ENCODE data around the gene CLEC2D.
"Not testable (repeated sequence)": the region's sequence is repeated elsewhere in the genome, so short reads cannot be mapped to it uniquely, and the experiment has no call there.

The CLEC2D gene

DNA sequence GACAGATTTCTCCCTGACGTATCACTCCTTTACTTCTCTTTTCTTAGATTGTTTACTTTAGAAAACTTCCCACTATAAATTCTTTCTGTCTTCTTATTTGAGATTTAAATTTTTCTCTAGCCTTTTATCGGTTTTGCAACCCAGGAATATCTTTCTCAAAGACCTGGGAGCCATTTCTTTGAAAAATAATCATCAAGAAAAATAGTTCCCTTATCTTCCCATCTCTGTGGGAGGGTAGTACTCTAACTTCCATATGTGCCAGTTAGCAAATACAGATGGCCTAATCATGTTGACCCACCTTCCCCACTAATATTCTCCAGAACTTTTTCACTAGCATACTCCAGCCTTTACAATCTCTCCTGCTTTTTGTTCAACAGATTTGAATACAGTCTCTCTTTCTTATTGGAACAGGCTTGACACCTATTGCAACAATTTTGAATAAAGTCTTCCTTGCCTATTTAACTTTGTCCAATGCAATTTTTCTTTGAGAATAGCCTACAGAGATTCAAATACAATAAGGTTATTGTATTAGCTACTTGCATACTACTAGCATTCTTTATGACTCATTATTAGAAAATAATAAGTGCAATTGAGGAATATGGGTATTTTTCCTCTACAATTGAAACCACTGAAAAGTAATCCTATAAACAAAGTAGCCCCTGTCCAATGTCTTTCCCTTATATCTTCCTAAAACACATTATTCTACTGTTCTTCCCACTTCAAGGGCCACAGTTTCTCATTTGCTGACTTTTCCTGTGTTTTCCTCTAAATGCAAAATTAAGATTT is 34.4 kb upstream of the CLEC2D start:
- CTCF ChIA-PET = interaction anchor here (0.9 to 17.1 kb wide), 10 partner anchors 10 to 109 kb away, joined by 3 to 245 read pairs (median 5); no protein-coding TSS in a partner anchor
- TF ChIP-seq, protein P1, sequence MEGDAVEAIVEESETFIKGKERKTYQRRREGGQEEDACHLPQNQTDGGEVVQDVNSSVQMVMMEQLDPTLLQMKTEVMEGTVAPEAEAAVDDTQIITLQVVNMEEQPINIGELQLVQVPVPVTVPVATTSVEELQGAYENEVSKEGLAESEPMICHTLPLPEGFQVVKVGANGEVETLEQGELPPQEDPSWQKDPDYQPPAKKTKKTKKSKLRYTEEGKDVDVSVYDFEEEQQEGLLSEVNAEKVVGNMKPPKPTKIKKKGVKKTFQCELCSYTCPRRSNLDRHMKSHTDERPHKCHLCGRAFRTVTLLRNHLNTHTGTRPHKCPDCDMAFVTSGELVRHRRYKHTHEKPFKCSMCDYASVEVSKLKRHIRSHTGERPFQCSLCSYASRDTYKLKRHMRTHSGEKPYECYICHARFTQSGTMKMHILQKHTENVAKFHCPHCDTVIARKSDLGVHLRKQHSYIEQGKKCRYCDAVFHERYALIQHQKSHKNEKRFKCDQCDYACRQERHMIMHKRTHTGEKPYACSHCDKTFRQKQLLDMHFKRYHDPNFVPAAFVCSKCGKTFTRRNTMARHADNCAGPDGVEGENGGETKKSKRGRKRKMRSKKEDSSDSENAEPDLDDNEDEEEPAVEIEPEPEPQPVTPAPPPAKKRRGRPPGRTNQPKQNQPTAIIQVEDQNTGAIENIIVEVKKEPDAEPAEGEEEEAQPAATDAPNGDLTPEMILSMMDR (IDR thresholded peaks at IDR 0.05; ENCODE audit: insufficient read depth, low read length, missing control alignments) = no peak
- no peak overlapping the region for H3K4me3 ChIP-seq (ENCODE audit: low read depth, low read length)
- DNase-seq (ENCODE audit: low read depth, low spot score) = no peak
- POLR2A ChIA-PET = no interaction called here

DNA sequence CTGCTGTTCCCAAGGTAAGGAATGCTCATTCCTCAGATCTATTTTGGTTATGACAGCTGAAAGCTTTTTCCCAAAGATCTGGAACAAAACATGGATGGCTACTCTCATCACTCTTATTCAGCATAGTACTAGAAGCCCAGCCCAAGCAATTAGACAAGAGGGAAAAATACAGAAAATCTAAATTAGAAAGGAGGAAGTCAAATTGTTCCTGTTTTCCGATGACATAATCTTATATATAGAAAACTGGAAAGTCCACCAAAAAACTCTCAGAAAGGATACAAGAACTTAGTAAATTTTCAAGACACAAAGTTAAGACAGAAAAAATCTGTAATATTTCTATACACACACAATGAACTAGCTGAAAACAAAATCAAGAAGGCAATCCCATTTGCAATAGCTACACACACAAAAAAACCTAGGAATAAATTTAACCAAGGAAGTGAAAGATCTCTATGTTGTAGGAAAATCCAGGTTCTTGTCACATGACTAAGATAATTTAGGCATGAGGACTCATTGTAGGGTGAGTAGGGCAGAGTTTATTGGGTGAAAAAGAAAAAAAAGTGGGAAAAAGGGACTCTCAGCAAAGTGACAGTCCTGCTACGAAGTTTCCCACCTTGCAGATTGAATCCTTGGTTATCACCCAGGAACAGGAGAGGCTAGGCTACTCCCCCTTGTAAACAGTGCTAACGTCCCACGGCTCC is 33.2 kb upstream of the CLEC2D start:
- TF ChIP-seq, protein P1 (IDR thresholded peaks at IDR 0.05; ENCODE audit: insufficient read depth, low read length, missing control alignments) = no peak
- ChIA-PET POLR2A (no interaction called here), CTCF (interaction anchor here (0.9 to 17.1 kb wide), 4 partner anchors 11 to 73 kb away, joined by 3 to 245 read pairs (median 14); no protein-coding TSS in a partner anchor)
- no peak overlapping the region for H3K4me3 ChIP-seq (ENCODE audit: low read depth, low read length)
- no peak for DNase-seq (ENCODE audit: low read depth, low spot score)

DNA sequence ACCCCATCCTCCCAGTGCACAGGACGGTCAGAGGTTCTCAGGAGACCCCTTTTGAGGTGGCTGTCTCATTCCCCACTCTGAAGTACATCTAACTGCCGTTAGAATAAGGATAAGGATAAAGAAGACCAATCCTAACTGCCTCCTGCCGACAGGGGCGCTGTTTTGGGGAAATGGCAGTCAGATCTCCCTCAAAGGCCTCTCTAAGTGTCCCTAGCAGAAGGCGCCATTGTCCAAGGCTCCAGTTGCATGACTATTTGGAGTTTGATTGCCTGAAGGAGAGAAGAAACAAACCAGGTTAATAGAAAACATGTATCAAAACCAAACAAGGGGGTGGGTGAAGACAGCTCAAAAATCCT is 32.7 kb upstream of the CLEC2D start:
- CTCF ChIA-PET = interaction anchor here (3.9 to 17.1 kb wide), 2 partner anchors 10 to 72 kb away, joined by 19 to 245 read pairs; no protein-coding TSS in a partner anchor
- DNase-seq (ENCODE audit: low read depth, low spot score) = no peak
- POLR2A ChIA-PET = no interaction called here
- TF ChIP-seq, protein P1 (IDR thresholded peaks at IDR 0.05; ENCODE audit: insufficient read depth, low read length, missing control alignments) = no peak
- no peak overlapping the region for H3K4me3 ChIP-seq (ENCODE audit: low read depth, low read length)

DNA sequence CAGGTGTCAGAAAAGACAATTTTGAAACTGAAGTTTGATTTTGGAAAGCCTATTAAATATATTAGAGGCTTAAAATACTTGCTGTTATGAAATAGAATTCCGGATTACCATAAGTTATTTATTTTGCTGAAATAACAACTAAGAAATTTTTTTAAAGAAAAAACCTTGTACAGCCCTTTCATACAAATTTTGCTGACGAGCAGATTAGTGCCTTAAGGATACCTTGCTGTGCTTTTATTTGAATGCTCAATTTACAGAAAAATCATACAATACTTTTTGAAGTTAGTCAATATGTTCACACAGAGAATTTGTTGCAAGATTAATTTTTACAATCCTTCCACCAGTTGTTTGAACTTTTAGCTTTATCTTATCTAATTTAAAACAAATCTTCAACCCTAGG is 29.5 kb upstream of the CLEC2D start:
- ChIA-PET POLR2A (no interaction called here), CTCF (interaction anchor here (2.5 to 17.1 kb wide), 2 partner anchors 60 to 69 kb away, joined by 10 to 245 read pairs; no protein-coding TSS in a partner anchor)
- H3K4me3 ChIP-seq (ENCODE audit: low read depth, low read length) = no peak overlapping the region
- TF ChIP-seq, protein P1 (IDR thresholded peaks at IDR 0.05; ENCODE audit: insufficient read depth, low read length, missing control alignments) = no peak
- no peak for DNase-seq (ENCODE audit: low read depth, low spot score)

DNA sequence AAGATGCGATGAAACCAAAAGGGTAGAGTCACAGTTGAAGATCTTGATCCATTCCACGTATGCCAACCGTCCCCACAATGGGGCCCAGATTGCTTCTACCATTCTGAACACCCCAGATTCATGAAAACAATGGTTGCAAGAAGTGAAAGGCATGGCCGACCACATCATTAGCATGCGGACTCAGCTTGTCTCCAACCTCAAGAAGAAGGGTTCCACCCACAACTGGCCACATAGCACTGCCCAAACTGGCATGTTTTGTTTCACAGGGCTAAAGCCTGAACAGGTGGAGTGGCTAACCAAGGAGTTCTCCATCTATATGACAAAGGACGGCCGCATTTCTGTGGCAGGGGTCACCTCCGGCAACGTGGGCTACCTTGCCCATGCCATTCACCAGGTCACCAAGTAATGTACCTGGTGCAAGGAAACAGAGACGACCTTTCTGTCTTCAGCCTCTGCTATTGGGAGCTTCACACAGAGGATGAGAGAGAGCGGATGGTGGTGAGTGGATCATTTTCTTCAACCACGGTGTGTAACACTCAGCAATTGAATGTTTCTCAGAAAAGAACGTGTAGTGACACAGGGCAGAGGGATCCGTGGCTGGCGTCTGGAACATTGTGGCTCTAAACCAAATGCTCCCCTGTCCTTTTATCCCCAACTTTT is 26.8 kb upstream of the CLEC2D start:
- ChIA-PET CTCF (interaction anchor here (17.1 kb wide), 1 partner anchor 67 kb away, joined by 245 read pairs; no protein-coding TSS in a partner anchor), POLR2A (no interaction called here)
- H3K4me3 ChIP-seq (ENCODE audit: low read depth, low read length) = no peak overlapping the region
- TF ChIP-seq, protein P1 (IDR thresholded peaks at IDR 0.05; ENCODE audit: insufficient read depth, low read length, missing control alignments) = no peak
- DNase-seq (ENCODE audit: low read depth, low spot score) = no peak

DNA sequence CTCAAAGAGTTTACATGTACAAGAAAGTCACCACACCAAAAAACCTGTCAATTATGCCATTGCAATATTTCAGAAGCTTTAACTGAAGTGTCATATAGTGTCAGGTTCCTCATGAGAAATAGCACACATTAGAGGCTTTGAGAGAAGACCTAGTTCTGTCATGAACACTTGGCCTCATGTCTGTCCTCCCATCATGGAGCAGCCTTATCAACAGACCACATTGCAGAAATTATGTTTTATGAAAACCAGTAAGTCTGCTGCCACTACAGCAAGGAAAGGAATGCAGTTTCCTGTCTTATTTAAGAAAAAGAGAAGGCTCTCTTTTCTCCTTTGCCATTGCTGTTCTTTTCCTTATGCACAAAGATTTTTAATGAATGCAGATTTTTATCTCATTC is 26.2 kb upstream of the CLEC2D start:
- CTCF ChIA-PET = interaction anchor here (17.1 kb wide), 1 partner anchor 66 kb away, joined by 245 read pairs; no protein-coding TSS in a partner anchor
- POLR2A ChIA-PET = no interaction called here
- no peak overlapping the region for H3K4me3 ChIP-seq (ENCODE audit: low read depth, low read length)
- no peak for DNase-seq (ENCODE audit: low read depth, low spot score)
- TF ChIP-seq, protein P1 (IDR thresholded peaks at IDR 0.05; ENCODE audit: insufficient read depth, low read length, missing control alignments) = no peak

DNA sequence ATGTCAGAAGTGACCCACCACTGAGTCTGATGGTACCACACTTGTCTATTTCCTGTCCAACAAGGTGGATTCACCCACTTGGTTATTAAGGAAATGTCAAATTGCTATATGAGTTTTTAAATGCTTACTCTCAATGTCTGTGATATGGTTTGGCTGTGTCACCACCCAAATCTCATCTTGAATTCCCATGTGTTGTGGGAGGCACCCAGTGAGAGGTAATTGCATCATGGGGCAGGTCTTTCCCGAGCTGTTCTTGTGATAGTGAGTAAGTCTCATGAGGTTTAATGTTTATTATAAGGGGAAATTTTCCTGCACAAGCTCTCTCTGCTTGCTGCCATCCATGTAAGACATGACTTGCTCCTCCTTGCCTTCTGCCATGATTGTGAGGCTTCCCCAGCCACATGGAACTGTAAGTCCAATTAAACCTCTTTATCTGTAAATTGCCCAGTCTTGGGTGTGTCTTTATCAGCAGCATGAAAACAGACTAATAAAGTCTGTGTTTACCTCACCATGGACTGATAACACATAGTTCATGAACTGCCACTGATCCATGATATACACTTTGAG is 24.4 kb upstream of the CLEC2D start:
- DNase-seq (ENCODE audit: low read depth, low spot score); POLR2A ChIA-PET; H3K4me3 ChIP-seq (ENCODE audit: low read depth, low read length): not testable (repeated sequence)
- CTCF ChIA-PET = interaction anchor here (1.5 to 17.1 kb wide), 2 partner anchors 10 to 64 kb away, joined by 7 to 245 read pairs; no protein-coding TSS in a partner anchor

Data from AG04449 (cell line).